Colonic mucosa (tissue), 4 donors: Measurements from ENCODE around the gene IFIT1B. TPM values are rescaled to one million over a fixed set of nuclear protein-coding genes. Genes with fewer than 3 reads are reported as not detected.

Source experiments
- DNase-seq: peaks from one replicate; pipeline ENCODE4 v3.0.0-alpha.2; 2020
- H3K27ac ChIP-seq: fragments of 200-600 bp; one replicate; pipeline ENCODE4 v1.8.0; 2021
- H3K27me3 ChIP-seq: fragments of 200-600 bp; one replicate; pipeline ENCODE4 v1.8.0; 2021
- H3K36me3 ChIP-seq: fragments of 200-600 bp; one replicate; pipeline ENCODE4 v1.8.0; 2021
- H3K4me1 ChIP-seq: fragments of 200-600 bp; one replicate; pipeline ENCODE4 v1.8.0; 2021; ENCODE audit warnings: mild to moderate bottlenecking
- H3K4me3 ChIP-seq: fragments of 200-600 bp; one replicate; pipeline ENCODE4 v1.8.0; 2021
- H3K9ac ChIP-seq, 2 donors: one replicate each; pipeline ENCODE4 v1.7.0; 2013; ENCODE audit warnings: control low read depth in 2 of 2, low read depth in 2 of 2, low read length in 2 of 2
- H3K9me3 ChIP-seq: fragments of 200-600 bp; one replicate; pipeline ENCODE4 v1.8.0; 2021
- intact Hi-C: fragments of 100-400 bp; cut with DNase I; formaldehyde crosslinking; loops from one replicate; pipeline ENCODE4 v1.14.1; 2022
- total RNA-seq, 2 donors: library from RNA; stranded (reverse); fragmentation: NEBNext Ultra II Directional in 1 of 2; extraction: Animal tissue kit (Norgen Biotek cat#: 25700) in 1 of 2; gene quantifications; one replicate each; pipeline ENCODE4 v1.2.1, GENCODE V29; 2021
- TF ChIP-seq, protein P1 (sequence below): fragments of 200-600 bp; IDR thresholded peaks from one replicate; pipeline ENCODE4 v1.8.0; 2022; ENCODE audit warnings: antibody characterized with exemption, mild to moderate bottlenecking
- donor health status: healthy.
- donor health status: DM: no; HTN: no; CAD: no.
- donor health status: DM: no; HTN: no; CAD: no.

The IFIT1B gene
- total RNA-seq, 2 donors from 2014 or later, result not detected

DNA sequence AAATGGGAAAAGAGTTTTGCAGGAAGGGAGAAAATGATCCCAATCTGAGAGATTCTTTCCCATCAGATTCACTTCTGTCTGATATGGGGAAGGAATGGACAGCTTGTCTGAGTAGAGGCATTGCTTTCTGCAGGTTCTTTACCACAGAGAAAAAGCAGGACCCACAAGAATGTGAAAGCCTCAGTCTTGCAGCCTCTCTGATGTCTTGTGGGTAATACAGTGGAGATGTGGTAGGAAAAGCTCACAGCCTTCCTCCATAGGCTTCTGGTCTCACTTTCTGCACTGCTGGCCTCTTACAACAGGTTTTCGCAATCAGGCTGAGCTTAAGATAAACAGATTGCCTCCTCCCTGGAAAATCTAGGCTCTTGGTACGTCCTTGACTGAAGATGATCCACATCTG lies 15.1 kb downstream of the IFIT1B start:
- H3K4me1 ChIP-seq, result no peaks in the 10 kb centered on the region
- DNase-seq, result peak; percentile 38
- peak overlapping the region in 1 of 2 donors; percentile 73 for H3K9ac ChIP-seq
- H3K36me3 ChIP-seq, result no peaks in the 10 kb centered on the region
- no peaks in the 10 kb centered on the region for H3K27me3 ChIP-seq
- no peaks in the 10 kb centered on the region for H3K9me3 ChIP-seq
- intact Hi-C loops, result no loop called here
- H3K4me3 ChIP-seq, result peak overlapping the region; percentile 24
- peak overlapping the region; percentile 64 for H3K27ac ChIP-seq
- TF ChIP-seq, protein P1, sequence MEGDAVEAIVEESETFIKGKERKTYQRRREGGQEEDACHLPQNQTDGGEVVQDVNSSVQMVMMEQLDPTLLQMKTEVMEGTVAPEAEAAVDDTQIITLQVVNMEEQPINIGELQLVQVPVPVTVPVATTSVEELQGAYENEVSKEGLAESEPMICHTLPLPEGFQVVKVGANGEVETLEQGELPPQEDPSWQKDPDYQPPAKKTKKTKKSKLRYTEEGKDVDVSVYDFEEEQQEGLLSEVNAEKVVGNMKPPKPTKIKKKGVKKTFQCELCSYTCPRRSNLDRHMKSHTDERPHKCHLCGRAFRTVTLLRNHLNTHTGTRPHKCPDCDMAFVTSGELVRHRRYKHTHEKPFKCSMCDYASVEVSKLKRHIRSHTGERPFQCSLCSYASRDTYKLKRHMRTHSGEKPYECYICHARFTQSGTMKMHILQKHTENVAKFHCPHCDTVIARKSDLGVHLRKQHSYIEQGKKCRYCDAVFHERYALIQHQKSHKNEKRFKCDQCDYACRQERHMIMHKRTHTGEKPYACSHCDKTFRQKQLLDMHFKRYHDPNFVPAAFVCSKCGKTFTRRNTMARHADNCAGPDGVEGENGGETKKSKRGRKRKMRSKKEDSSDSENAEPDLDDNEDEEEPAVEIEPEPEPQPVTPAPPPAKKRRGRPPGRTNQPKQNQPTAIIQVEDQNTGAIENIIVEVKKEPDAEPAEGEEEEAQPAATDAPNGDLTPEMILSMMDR, result no peak

DNA sequence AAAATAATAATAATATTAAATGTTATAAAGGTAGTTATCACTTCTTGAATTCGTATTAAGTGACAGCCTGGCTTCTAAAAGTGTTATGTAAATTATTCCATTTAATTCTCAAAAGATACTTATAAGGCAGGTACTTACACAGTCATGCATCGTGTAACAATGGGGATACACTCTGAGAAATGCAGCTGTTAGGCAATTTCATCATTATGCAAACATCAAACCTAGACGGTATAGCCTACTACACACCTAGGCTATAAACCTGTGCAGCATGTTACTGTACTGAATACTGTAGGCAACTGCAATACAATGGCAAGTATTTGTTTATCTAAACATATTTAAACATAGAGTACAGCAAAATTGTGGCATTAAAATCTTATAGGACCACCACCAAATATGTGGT lies 16.0 kb downstream of the IFIT1B start:
- TF ChIP-seq, protein P1, result no peak
- peak; percentile 1 for DNase-seq
- H3K4me1 ChIP-seq, result no peaks in the 10 kb centered on the region
- H3K36me3 ChIP-seq, result no peaks in the 10 kb centered on the region
- H3K9ac ChIP-seq, result no peak overlapping the region
- H3K27ac ChIP-seq, result no peak overlapping the region
- no peaks in the 10 kb centered on the region for H3K9me3 ChIP-seq
- H3K27me3 ChIP-seq, result no peaks in the 10 kb centered on the region
- H3K4me3 ChIP-seq, result no peak overlapping the region
- intact Hi-C loops, result no loop called here

DNA sequence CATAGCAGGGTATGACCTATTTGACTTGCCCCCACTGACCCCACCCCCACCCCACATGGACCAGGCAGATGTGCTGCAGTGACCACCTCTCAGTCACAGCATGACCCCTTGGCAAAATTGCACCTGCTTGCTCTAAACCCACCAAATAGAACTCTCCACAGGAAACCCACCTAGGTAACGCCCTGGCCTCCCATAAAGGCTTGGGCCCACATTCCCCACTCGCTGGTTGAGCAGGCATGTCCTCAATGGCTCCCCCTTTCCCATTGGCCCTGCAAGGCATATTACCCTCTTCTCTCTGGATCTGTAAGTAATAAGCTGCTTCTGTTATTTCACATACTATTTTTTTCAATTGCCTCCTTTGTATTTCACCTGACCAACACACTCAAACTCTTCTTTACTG lies 17.3 kb downstream of the IFIT1B start:
- intact Hi-C loops, result no loop called here
- H3K4me1 ChIP-seq, result no peaks in the 10 kb centered on the region
- no peak overlapping the region for H3K4me3 ChIP-seq
- H3K36me3 ChIP-seq, result no peaks in the 10 kb centered on the region
- peak; percentile 11 for DNase-seq
- H3K9ac ChIP-seq, result no peak overlapping the region
- H3K9me3 ChIP-seq, result no peaks in the 10 kb centered on the region
- no peak overlapping the region for H3K27ac ChIP-seq
- no peaks in the 10 kb centered on the region for H3K27me3 ChIP-seq
- TF ChIP-seq, protein P1, result no peak

DNA sequence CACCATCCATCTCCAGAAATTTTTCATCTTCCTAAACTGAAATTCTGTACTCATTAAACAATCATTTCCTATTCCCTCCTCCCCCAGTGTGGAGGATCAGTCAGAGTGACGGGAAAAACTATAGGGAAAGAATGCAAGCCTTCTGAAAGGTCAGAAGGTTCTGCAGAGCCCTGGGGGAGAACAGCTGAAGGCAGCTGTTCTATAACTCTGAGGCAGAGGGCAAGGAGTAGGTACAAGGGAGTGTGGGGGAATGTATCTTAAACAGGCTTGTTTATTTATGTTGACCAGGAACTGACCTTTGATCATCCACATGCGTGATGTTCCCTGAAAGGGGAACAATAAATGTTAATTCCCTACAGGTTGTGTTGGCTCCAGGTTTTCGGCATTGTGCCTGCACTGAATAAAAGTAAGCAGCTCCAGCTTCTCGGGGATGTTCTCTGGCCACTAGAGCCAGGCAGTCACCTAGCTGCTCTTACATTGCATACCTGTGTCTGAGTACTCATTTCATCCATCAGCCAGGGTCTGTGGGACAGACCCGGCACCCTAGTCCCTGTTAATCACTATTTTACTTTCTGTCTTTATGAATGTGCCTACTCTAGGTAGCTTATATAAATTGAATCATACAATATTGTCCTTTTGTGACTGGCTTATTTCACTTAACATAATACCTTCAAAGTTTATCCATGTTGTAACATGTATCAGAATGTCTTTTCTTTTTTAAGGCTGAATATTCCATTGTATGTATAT lies 20.3 kb downstream of the IFIT1B start:
- intact Hi-C loops, result no loop called here
- no peak for DNase-seq

DNA sequence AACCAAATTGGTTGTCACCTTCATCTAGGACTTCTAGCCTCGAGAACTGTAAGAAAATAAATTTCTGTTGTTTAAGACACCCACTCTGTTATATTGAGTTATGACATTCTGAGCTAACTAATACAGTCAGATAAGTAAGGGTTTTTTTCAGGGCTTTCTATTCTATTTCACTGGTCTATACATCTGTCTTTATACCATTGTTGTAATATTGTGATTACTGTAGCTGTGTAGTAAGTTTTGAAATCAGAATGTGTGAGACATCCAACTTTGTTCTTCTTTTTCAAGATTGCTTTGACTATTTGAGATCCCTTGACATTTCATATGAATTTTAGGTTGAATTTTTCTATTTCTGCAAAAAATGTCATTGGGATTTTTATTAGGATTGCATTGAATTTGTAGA lies 22.1 kb downstream of the IFIT1B start:
- Histone ChIP-seq H3K9ac (no peak overlapping the region), H3K4me1 (no peaks in the 10 kb centered on the region), H3K27me3 (no peaks in the 10 kb centered on the region), H3K36me3 (no peaks in the 10 kb centered on the region), H3K9me3 (no peaks in the 10 kb centered on the region), H3K4me3 (no peak overlapping the region), H3K27ac (no peak overlapping the region)
- intact Hi-C loops, result no loop called here
- TF ChIP-seq, protein P1, result no peak
- DNase-seq, result no peak

More for the DNA sequence above, 20.3 kb downstream of the IFIT1B start:
- H3K9ac ChIP-seq, result no peak overlapping the region
- no peaks in the 10 kb centered on the region for H3K4me1 ChIP-seq
- H3K27me3 ChIP-seq, result no peaks in the 10 kb centered on the region
- H3K27ac ChIP-seq, result no peak overlapping the region
- no peaks in the 10 kb centered on the region for H3K36me3 ChIP-seq
- H3K4me3 ChIP-seq, result no peak overlapping the region
- H3K9me3 ChIP-seq, result no peaks in the 10 kb centered on the region
- TF ChIP-seq, protein P1, result no peak
